CD4-positive, alpha-beta memory T cell (primary cell): Measurements from ENCODE around the gene CD22. TPM values are rescaled to one million over a fixed set of nuclear protein-coding genes. Genes with fewer than 3 reads are reported as not detected.
A peak's percentile ranks its signal among the peaks of the same experiment; 100 is the strongest.

ENCODE experiments used
- CTCF ChIA-PET: fragments of 350-600 bp; sonication (Branson Sonifier 250); formaldehyde crosslinking; loops from one replicate; lab custom pipeline; 2021; ENCODE audit warnings: inconsistent platforms; ENCODE audit not compliant: partially characterized antibody; lab: Charles Lee
- POLR2A ChIA-PET: fragments of 350-600 bp; sonication (Branson Sonifier 250); formaldehyde crosslinking; loops from one replicate; lab custom pipeline; 2021; ENCODE audit not compliant: partially characterized antibody; lab: Charles Lee
- DNase-seq, 5 donors: peaks; one replicate each; pipeline versions ENCODE4 v3.0.0 to v3.0.0-alpha.2; 2020 to 2022; ENCODE audit warnings: mixed read lengths in 1 of 5
- H3K27ac ChIP-seq: one replicate; pipeline ENCODE4 v1.7.0; 2013; ENCODE audit warnings: low read depth, low read length
- H3K27me3 ChIP-seq: 2 replicates; pipeline ENCODE4 v1.7.0; 2013; ENCODE audit warnings: mild to moderate bottlenecking, low read length, moderate library complexity; ENCODE audit not compliant: insufficient read depth
- H3K36me3 ChIP-seq: 2 replicates; pipeline ENCODE4 v1.7.0; 2013; ENCODE audit warnings: mild to moderate bottlenecking, low read length, moderate library complexity; ENCODE audit not compliant: insufficient read depth
- H3K4me1 ChIP-seq: 2 replicates; pipeline ENCODE4 v1.7.0; 2013; ENCODE audit warnings: mild to moderate bottlenecking, low read length, moderate library complexity; ENCODE audit not compliant: insufficient read depth
- H3K4me3 ChIP-seq, 2 donors: one replicate each; pipeline ENCODE4 v1.7.0; 2013; ENCODE audit warnings: low read length in 2 of 2, mild to moderate bottlenecking in 1 of 2
- H3K9me3 ChIP-seq, 2 donors: one replicate each; pipeline ENCODE4 v1.7.0; 2013; ENCODE audit warnings: low read length in 2 of 2, control low read depth in 1 of 2; ENCODE audit not compliant: control insufficient read depth in 1 of 2
- H3K27ac Mint-ChIP-seq, 7 donors: one replicate each; pipeline ENCODE4 v1.8.0; 2020 to 2021; ENCODE audit warnings: mixed read lengths in 7 of 7, mild to moderate bottlenecking in 6 of 7, inconsistent platforms in 3 of 7, moderate library complexity in 3 of 7
- H3K27me3 Mint-ChIP-seq, 2 donors: one replicate each; pipeline ENCODE4 v1.8.0; 2020 to 2021; ENCODE audit warnings: mixed read lengths in 2 of 2
- H3K36me3 Mint-ChIP-seq, 2 donors: one replicate each; pipeline ENCODE4 v1.8.0; 2020 to 2021; ENCODE audit warnings: mixed read lengths in 2 of 2, inconsistent platforms in 1 of 2, mild to moderate bottlenecking in 1 of 2
- H3K4me1 Mint-ChIP-seq, 4 donors: one replicate each; pipeline ENCODE4 v1.8.0; 2020 to 2021; ENCODE audit warnings: mixed read lengths in 4 of 4, mild to moderate bottlenecking in 1 of 4
- H3K4me3 Mint-ChIP-seq, 8 donors: one replicate each; pipeline ENCODE4 v1.8.0; 2020 to 2021; ENCODE audit warnings: mixed read lengths in 8 of 8, mild to moderate bottlenecking in 7 of 8, moderate library complexity in 6 of 8, inconsistent platforms in 3 of 8
- H3K9me3 Mint-ChIP-seq, 8 donors: one replicate each; pipeline ENCODE4 v1.8.0; 2020 to 2021; ENCODE audit warnings: mixed read lengths in 8 of 8, mild to moderate bottlenecking in 5 of 8, inconsistent platforms in 3 of 8, moderate library complexity in 1 of 8
- intact Hi-C: fragments of 100-400 bp; cut with micrococcal nuclease; formaldehyde crosslinking; loops from one replicate; pipeline ENCODE4 v1.15.1; 2023
- polyA plus RNA-seq, 2 donors: library from polyadenylated mRNA; unstranded; fragments of 300-500 nt; fragmentation: Illumina TruSeq; gene quantifications; one replicate each; pipeline ENCODE4 v1.2.3, GENCODE V29; 2021
- total RNA-seq, 2 experiments: library from RNA; stranded (reverse); gene quantifications; one replicate each; pipeline ENCODE4 v1.2.3, GENCODE V29; 2021

CD22 gene
- total and polyA plus RNA-seq, 4 experiments from 2014 or later = 0.30 to 1.8 (median 0.32) TPM

GRCh38 chr19:35295792-35296462 is 33.1 kb upstream of the CD22 start:
- intact Hi-C loops = no loop called here
- Mint-ChIP-seq H3K27ac (peak overlapping the region in 2 of 7 donors; percentile 52 to 59), H3K27me3 (no peaks in the 10 kb centered on the region), H3K9me3 (no peaks in the 10 kb centered on the region), H3K36me3 (no peaks in the 10 kb centered on the region), H3K4me1 (peaks cover 0 to 8% (median 5%) of the 10 kb centered on the region in 4 donors), H3K4me3 (peak overlapping the region in 4 of 8 donors; percentile 21 to 34 (median 25))
- Histone ChIP-seq H3K27me3 (no peaks in the 10 kb centered on the region), H3K4me3 (no peak overlapping the region), H3K27ac (no peak overlapping the region), H3K36me3 (no peaks in the 10 kb centered on the region), H3K4me1 (peaks cover 14% of the 10 kb centered on the region), H3K9me3 (no peaks in the 10 kb centered on the region)
- peak in 4 of 5 donors; percentile 28 to 40 (median 36) for DNase-seq
- CTCF ChIA-PET = no interaction called here
- POLR2A ChIA-PET = no interaction called here

GRCh38 chr19:35296644-35297514 is 32.1 kb upstream of the CD22 start:
- no peaks in the 10 kb centered on the region for H3K27me3 ChIP-seq
- H3K36me3 Mint-ChIP-seq = no peaks in the 10 kb centered on the region
- no peaks in the 10 kb centered on the region for H3K36me3 ChIP-seq
- POLR2A ChIA-PET = no interaction called here
- H3K9me3 Mint-ChIP-seq = no peaks in the 10 kb centered on the region
- intact Hi-C loops = no loop called here
- no peak overlapping the region for H3K27ac Mint-ChIP-seq
- no peak overlapping the region for H3K4me3 ChIP-seq
- no peak overlapping the region for H3K27ac ChIP-seq
- no peaks in the 10 kb centered on the region for H3K27me3 Mint-ChIP-seq
- H3K4me3 Mint-ChIP-seq = no peak overlapping the region
- peaks cover 14% of the 10 kb centered on the region for H3K4me1 ChIP-seq
- no peaks in the 10 kb centered on the region for H3K9me3 ChIP-seq
- no peak for DNase-seq
- CTCF ChIA-PET = no interaction called here
- H3K4me1 Mint-ChIP-seq = peaks cover 0 to 8% (median 5%) of the 10 kb centered on the region in 4 donors

DNA sequence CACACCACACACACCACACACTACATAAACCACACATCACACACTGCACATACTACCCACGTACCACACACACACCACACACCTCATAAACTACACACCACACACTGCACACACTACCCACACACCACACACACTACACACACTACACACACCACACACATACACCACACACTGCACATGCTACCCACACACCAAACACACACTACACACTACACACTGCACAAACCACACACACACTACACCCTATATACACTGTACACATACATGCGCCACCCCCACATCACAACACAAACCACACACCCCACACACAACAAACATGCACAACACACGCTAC is 31.5 kb upstream of the CD22 start:
- DNase-seq = no peak
- Histone ChIP-seq H3K4me1 (peaks cover 14% of the 10 kb centered on the region), H3K27ac (no peak overlapping the region), H3K36me3 (no peaks in the 10 kb centered on the region), H3K9me3 (no peaks in the 10 kb centered on the region), H3K27me3 (no peaks in the 10 kb centered on the region), H3K4me3 (no peak overlapping the region)
- H3K36me3 Mint-ChIP-seq = no peaks in the 10 kb centered on the region
- ChIA-PET POLR2A (no interaction called here), CTCF (no interaction called here)
- H3K27me3 Mint-ChIP-seq = no peaks in the 10 kb centered on the region
- H3K27ac Mint-ChIP-seq = no peak overlapping the region
- H3K4me3 Mint-ChIP-seq = no peak overlapping the region
- no peaks in the 10 kb centered on the region for H3K9me3 Mint-ChIP-seq
- intact Hi-C loops = no loop called here
- peaks cover 0 to 8% (median 5%) of the 10 kb centered on the region in 4 donors for H3K4me1 Mint-ChIP-seq

DNA sequence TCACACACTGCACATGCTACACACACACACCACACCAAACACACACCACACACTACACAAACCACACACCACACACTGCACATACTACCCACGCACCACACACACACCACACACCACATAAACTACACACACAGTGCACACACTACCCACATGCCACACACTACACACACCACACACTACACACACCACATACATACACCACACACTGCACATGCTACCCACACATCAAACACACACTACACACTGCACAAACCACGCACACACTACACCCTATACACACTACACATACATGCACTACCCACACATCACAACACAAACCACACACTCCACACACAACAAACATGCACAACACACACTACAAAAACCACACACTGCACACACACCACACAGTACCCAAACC is 31.1 kb upstream of the CD22 start:
- Histone ChIP-seq H3K4me3 (no peak overlapping the region), H3K27ac (no peak overlapping the region), H3K36me3 (no peaks in the 10 kb centered on the region), H3K9me3 (no peaks in the 10 kb centered on the region), H3K4me1 (peaks cover 14% of the 10 kb centered on the region), H3K27me3 (no peaks in the 10 kb centered on the region)
- Mint-ChIP-seq H3K27ac (no peak overlapping the region), H3K36me3 (no peaks in the 10 kb centered on the region), H3K4me1 (peaks cover 0 to 8% (median 5%) of the 10 kb centered on the region in 4 donors), H3K9me3 (no peaks in the 10 kb centered on the region), H3K4me3 (no peak overlapping the region), H3K27me3 (no peaks in the 10 kb centered on the region)
- ChIA-PET POLR2A (no interaction called here), CTCF (no interaction called here)
- no peak for DNase-seq
- intact Hi-C loops = no loop called here

DNA sequence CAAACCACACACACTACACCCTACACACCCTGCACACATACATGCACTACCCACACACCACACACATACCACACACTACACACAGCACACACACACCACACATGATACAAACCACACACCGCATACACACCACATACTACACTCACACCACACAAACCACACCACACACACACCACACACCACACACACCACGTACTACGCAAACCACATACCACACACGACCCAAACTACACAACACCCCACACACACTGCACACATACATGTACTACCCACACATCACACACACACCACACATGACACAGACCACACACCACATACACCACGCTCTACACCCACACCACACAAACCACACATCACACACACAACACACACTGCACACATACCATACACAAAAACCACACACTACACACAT is 30.4 kb upstream of the CD22 start:
- Histone ChIP-seq H3K36me3 (no peaks in the 10 kb centered on the region), H3K4me3 (no peak overlapping the region), H3K27ac (no peak overlapping the region), H3K9me3 (no peaks in the 10 kb centered on the region), H3K27me3 (no peaks in the 10 kb centered on the region), H3K4me1 (peaks cover 14% of the 10 kb centered on the region)
- intact Hi-C loops = no loop called here
- Mint-ChIP-seq H3K9me3 (no peaks in the 10 kb centered on the region), H3K27ac (no peak overlapping the region), H3K27me3 (no peaks in the 10 kb centered on the region), H3K4me3 (no peak overlapping the region), H3K4me1 (peaks cover 0 to 8% (median 5%) of the 10 kb centered on the region in 4 donors), H3K36me3 (no peaks in the 10 kb centered on the region)
- ChIA-PET POLR2A (no interaction called here), CTCF (no interaction called here)
- no peak for DNase-seq

- Histone ChIP-seq H3K4me3 (no peak overlapping the region), H3K27me3 (no peaks in the 10 kb centered on the region), H3K4me1 (peaks cover 14% of the 10 kb centered on the region), H3K36me3 (no peaks in the 10 kb centered on the region), H3K9me3 (no peaks in the 10 kb centered on the region), H3K27ac (no peak overlapping the region)
- Mint-ChIP-seq H3K4me3 (no peak overlapping the region), H3K36me3 (no peaks in the 10 kb centered on the region), H3K27ac (no peak overlapping the region), H3K9me3 (no peaks in the 10 kb centered on the region), H3K27me3 (no peaks in the 10 kb centered on the region), H3K4me1 (peaks cover 0 to 8% (median 3%) of the 10 kb centered on the region in 4 donors)
- CTCF ChIA-PET = no interaction called here
- POLR2A ChIA-PET = no interaction called here
- intact Hi-C loops = no loop called here
- DNase-seq = no peak
Observed at GRCh38 chr19:35299523-35300338, 29.3 kb upstream of the CD22 start.

DNA sequence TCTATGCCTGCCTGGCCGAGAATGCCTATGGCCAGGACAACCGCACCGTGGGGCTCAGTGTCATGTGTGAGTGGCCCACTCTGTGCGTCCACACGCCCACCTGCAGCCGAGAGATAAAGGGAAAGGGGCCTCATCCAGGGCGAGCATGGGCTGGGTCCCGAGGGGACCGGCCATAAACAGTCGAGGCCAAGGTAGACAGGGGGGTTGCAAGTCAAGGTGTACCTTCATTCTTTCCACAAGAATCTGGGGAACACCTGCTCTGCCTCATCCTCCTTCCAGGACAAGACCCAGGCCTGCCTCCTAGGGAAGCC is 28.7 kb upstream of the CD22 start:
- no peaks in the 10 kb centered on the region for H3K36me3 ChIP-seq
- CTCF ChIA-PET = no interaction called here
- no peak overlapping the region for H3K4me3 ChIP-seq
- Mint-ChIP-seq H3K4me3 (no peak overlapping the region), H3K27me3 (no peaks in the 10 kb centered on the region), H3K27ac (no peak overlapping the region), H3K9me3 (no peaks in the 10 kb centered on the region), H3K36me3 (no peaks in the 10 kb centered on the region), H3K4me1 (peaks cover 0 to 8% (median 3%) of the 10 kb centered on the region in 4 donors)
- DNase-seq = no peak
- H3K27ac ChIP-seq = no peak overlapping the region
- intact Hi-C loops = no loop called here
- POLR2A ChIA-PET = no interaction called here
- H3K27me3 ChIP-seq = no peaks in the 10 kb centered on the region
- H3K4me1 ChIP-seq = peaks cover 12% of the 10 kb centered on the region
- H3K9me3 ChIP-seq = no peaks in the 10 kb centered on the region
